GM21737 (cell line): ENCODE data around the gene DARS2.

Experiments
- ATAC-seq: cut with Tn5 transposase; IDR thresholded peaks from one replicate; pipeline ENCODE4 v1.9.1; 2021; ENCODE audit warnings: mild to moderate bottlenecking, moderate library complexity; ENCODE audit not compliant: unreplicated experiment

Gene DARS2

DNA sequence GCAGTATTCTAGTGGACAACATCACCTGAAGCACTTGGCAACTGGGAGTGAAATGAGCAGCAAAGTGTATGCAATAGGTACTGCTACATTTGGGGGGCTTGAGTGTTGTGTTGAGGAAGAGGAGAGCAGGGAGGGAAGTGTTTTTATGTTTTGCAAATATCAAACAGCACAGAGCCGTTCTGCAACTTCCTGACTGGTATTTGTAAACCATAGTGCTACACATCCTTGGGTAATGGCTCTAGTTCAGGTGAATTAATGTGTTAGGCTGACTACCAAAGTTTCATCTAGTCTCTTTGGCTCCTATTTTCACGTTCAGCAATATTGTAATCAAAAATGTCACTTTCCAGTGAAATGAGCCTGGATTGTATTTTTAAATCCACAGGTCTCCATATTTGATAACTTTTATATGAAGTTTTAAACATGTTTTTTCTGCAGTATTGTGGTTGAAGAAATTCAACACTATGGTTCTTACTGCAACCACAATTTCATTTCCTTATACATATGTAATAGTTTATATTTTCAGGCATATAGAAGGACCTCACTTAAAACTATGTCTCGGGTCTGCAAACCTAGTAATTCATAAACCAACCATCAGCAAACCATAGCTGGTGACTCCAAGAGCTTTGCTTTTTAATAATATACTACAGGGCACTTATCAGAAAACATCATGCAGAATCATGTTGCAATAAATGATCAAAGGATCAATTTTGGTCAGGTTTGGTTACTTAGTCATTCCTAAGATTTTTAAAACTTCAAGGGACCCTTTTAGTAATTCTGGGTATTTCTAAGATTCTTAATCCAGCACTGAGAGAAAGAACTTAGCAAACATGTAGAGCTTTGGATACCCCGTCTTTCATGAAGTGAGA, 62.5 kb downstream of the DARS2 start:
- ATAC-seq = no peak

- no peak for ATAC-seq
Measured at GRCh38 chr1:173887627-173888026, 63.2 kb downstream of the DARS2 start.

DNA sequence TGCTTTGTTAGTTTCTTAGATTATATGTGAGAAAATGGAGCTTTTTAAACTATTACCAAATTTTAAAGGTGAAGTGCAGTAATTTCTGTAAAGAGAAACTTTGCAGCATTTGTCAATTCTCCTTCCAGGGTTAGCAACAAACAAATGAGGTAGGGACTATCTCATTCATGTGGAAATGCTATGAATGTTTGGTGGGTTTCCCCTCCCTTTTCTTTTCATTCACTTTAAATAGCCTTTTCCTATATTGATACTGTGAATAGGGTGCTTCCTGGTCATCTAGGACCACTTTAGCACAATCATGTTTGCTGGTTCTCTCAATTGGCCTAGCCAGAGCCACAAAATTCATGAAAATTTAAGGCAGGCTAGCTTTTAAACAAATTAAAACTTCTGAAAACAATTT, 64.3 kb downstream of the DARS2 start:
- ATAC-seq = no peak

DNA sequence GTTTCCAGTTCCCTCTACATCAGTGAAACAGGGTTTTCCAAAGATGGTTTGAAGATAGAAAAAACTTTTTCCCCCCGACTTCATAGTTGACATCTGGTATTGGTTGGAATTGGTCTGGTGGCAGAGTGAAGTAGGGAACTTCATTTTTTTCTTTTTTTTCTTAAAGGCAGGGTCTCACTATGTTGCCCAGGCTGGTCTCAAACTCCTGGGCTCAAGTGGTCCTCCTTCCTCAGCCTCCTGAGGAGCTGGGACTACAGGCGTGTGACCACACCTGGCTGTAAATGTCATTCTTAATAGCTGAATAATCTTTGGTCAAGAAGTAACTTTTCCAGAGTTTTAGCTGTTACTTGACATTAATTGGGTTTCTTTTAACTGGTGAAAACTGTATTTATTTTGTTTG, 65.4 kb downstream of the DARS2 start:
- ATAC-seq = no peak

DNA sequence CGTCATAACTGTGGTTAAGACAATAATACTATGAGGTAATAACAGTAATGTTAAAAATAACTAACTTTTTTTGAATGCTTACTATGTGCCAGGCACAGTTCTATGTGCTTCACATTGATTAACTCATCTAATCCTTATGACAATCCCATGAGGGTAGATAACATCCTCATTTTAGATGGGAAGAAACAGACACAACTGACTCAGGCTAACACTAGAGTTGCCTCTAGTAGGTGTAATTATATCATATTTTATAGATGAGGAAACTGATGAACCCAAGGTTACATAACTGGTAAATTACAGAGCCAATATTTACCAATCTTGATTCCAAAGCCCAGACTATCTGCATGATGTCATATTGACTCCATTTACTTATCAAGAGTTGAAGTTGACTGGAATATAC, 69.1 kb downstream of the DARS2 start:
- no peak for ATAC-seq

DNA sequence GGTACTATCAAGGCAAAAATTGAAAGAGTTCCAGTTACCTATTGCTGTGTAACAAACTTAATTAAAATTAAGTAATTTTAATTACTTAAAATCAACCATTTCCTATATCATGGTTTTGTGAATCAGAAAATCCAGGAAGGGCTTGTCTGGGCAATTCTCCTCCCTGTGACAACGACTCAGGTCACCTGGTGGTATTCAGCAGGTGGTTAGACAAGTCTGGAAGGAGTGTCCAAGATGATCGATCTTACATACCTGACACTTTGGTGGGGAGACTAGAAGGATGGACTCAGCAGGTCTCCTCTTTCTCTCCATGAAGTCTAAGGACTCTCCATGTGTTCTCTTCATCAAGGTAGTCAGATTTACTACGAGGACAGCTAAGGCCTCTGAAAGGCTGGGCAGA, 69.7 kb downstream of the DARS2 start:
- ATAC-seq = no peak

- no peak for ATAC-seq
Measured at GRCh38 chr1:173900427-173900826, 76.0 kb downstream of the DARS2 start.

GRCh38 chr1:173900992-173901391, 76.5 kb downstream of the DARS2 start:
- no peak for ATAC-seq

- no peak for ATAC-seq
Measured at GRCh38 chr1:173903827-173904531, 79.5 kb downstream of the DARS2 start.
